GM19438 (cell line): ENCODE measurements around the gene TMPRSS4.

Source experiments
- ATAC-seq: cut with Tn5 transposase; IDR thresholded peaks from one replicate; pipeline ENCODE4 v1.9.1; 2021; ENCODE audit warnings: low read depth; ENCODE audit not compliant: unreplicated experiment

TMPRSS4 gene

DNA sequence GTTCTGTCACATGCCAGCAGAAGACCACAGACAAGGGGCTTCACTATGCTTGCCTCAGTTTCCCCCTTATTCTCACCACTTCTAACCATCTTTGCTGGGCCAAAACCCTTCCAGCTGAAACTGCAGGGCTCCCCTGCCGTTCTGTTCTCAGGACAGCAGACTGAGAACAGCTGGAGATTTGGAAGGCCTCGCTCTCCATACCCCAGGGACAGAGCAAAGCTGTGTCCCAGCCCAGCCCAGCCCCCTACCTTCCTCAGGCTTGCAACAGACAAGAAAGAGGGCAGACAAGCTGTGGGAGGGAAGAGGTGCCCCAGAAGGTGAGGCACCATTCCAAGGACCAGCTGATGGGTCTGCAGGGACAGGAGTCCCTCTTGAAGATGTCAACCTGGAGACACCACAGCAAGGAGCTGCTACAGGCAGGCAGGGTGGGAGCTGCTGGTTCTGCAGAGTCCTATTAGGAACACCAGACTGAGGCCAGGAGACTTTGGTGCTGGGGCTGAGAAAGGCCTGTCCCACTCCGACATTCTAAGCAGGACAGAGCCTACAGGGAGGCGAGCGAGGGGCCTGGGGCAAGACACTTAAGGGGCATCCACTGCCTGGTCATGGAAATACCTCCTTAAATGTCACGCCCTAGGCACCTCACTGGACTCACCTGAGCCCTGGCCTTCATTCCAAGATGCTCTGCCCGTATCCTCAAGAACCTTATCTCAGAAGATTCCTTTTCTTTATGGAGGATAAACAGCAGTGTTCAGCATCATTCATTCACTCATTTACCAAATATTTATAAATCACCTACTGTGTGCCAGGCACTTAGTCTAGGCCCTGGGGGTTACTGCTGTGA, 92.6 kb downstream of the TMPRSS4 start:
- no peak for ATAC-seq

DNA sequence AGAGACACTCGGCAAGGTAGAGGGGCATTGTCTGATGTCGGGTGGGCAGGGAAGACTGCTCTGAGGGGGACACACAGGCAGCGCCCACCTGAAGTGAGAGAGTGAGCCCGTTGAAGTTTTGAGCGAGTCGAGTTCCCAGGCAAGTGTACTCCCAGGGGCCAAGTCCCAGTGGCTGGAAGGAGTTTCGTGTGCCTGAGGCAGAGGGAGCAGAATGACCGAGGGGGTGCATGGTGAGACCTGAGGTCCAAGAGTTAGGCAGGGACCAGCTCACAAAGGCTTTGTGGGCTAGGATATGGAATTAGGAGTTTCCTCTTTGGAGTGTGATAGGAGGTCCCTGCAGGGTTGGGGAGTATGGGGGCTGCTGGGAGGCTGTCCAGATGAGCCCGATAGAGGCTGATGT, 93.4 kb downstream of the TMPRSS4 start:
- ATAC-seq, result no peak

DNA sequence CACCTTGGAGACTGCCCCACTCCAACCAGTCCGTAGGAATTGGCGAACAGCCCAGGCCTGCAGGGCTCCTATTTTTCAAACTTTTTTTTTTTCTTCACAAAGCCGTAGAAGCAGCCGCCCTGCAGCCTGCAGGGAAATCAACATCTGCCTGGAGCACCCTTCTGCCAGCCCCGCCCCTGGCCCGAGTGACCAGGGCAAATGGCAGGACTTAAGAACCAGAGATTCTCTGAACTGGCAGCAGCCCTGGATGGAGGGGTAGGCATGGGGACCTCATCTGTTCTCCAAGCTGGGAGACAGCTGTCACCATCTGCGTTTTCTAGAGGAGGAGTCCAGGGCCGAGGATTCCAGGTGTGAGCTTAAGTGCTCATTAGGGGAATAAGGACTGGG, 94.0 kb downstream of the TMPRSS4 start:
- no peak for ATAC-seq
